Measurements from ENCODE around the gene ESPN. TPM values are rescaled to one million over a fixed set of nuclear protein-coding genes. Genes with fewer than 3 reads are reported as not detected.

The ESPN gene
- total RNA-seq, 1 donor from 2014 or later, result 1.6 TPM

GRCh38 chr1:6401673-6402072, 22.9 kb upstream of the ESPN start:
- Mint-ChIP-seq H3K9me3 (no peaks in the 10 kb centered on the region), H3K4me1 (no peaks in the 10 kb centered on the region), H3K27me3 (ENCODE audit: low read depth) (peaks cover 35% of the 10 kb centered on the region), H3K36me3 (no peaks in the 10 kb centered on the region), H3K4me3 (no peak overlapping the region), H3K27ac (no peak overlapping the region)
- TF ChIP-seq CTCF (IDR thresholded peaks at IDR 0.05; ENCODE audit: unreplicated experiment), result no peak
- DNase-seq (ENCODE audit: low spot score in 2 of 2, unreplicated experiment in 2 of 2), result no peak

GRCh38 chr1:6408023-6408422, 16.6 kb upstream of the ESPN start:
- TF ChIP-seq CTCF (IDR thresholded peaks at IDR 0.05; ENCODE audit: unreplicated experiment), result no peak
- Mint-ChIP-seq H3K27me3 (ENCODE audit: low read depth) (peaks cover 53% of the 10 kb centered on the region), H3K4me3 (no peak overlapping the region), H3K36me3 (no peaks in the 10 kb centered on the region), H3K9me3 (no peaks in the 10 kb centered on the region), H3K4me1 (no peaks in the 10 kb centered on the region), H3K27ac (no peak overlapping the region)
- no peak for DNase-seq (ENCODE audit: low spot score in 2 of 2, unreplicated experiment in 2 of 2)

GRCh38 chr1:6409053-6409452, 15.5 kb upstream of the ESPN start:
- no peak for DNase-seq (ENCODE audit: low spot score in 2 of 2, unreplicated experiment in 2 of 2)
- TF ChIP-seq CTCF (IDR thresholded peaks at IDR 0.05; ENCODE audit: unreplicated experiment), result no peak
- Mint-ChIP-seq H3K36me3 (no peaks in the 10 kb centered on the region), H3K4me1 (no peaks in the 10 kb centered on the region), H3K27ac (no peak overlapping the region), H3K4me3 (no peak overlapping the region), H3K9me3 (no peaks in the 10 kb centered on the region), H3K27me3 (ENCODE audit: low read depth) (peaks cover 61% of the 10 kb centered on the region)

- no peak for DNase-seq (ENCODE audit: low spot score in 2 of 2, unreplicated experiment in 2 of 2)
- no peak for TF ChIP-seq CTCF (IDR thresholded peaks at IDR 0.05; ENCODE audit: unreplicated experiment)
- no peaks in the 10 kb centered on the region for H3K36me3 Mint-ChIP-seq
- peaks cover 6% of the 10 kb centered on the region for H3K4me1 Mint-ChIP-seq
- no peaks in the 10 kb centered on the region for H3K9me3 Mint-ChIP-seq
- H3K27ac Mint-ChIP-seq, result no peak overlapping the region
- H3K27me3 Mint-ChIP-seq (ENCODE audit: low read depth), result peaks cover 67% of the 10 kb centered on the region
- H3K4me3 Mint-ChIP-seq, result no peak overlapping the region
Observed at GRCh38 chr1:6409733-6410132, 14.8 kb upstream of the ESPN start.

GRCh38 chr1:6410248-6410893, 14.2 kb upstream of the ESPN start:
- Mint-ChIP-seq H3K27ac (no peak overlapping the region), H3K27me3 (ENCODE audit: low read depth) (peaks cover 67% of the 10 kb centered on the region)

More at GRCh38 chr1:6410248-6410893, 14.2 kb upstream of the ESPN start:
- no peak for TF ChIP-seq CTCF (IDR thresholded peaks at IDR 0.05; ENCODE audit: unreplicated experiment)
- DNase-seq (ENCODE audit: low spot score in 2 of 2, unreplicated experiment in 2 of 2), result no peak
- Mint-ChIP-seq H3K9me3 (no peaks in the 10 kb centered on the region), H3K4me3 (no peak overlapping the region), H3K4me1 (peaks cover 12% of the 10 kb centered on the region), H3K36me3 (no peaks in the 10 kb centered on the region)

Measured in mesothelial cell of epicardium (in vitro differentiated cells).